HL-60 (cell line): ENCODE results near the gene DOCK10.

ENCODE experiments used
- DNase-seq, 2 experiments: peaks; one replicate each; pipeline ENCODE4 v3.0.0-alpha.2; 2010 to 2020; ENCODE audit warnings: low read depth in 1 of 2, low spot score in 1 of 2
- H3K27ac ChIP-seq: fragments of 250-450 bp; sonication (Bioruptor Pico); replicated peaks from 2 replicates; pipeline ENCODE4 v1.5.1; 2020; ENCODE audit warnings: mild to moderate bottlenecking, moderate library complexity
- H3K27me3 ChIP-seq: fragments of 250-450 bp; sonication (Bioruptor Pico); 2 replicates; pipeline ENCODE4 v1.5.1; 2021; ENCODE audit warnings: mild to moderate bottlenecking, moderate library complexity; ENCODE audit not compliant: insufficient read depth, poor library complexity, severe bottlenecking
- H3K4me3 ChIP-seq: replicated peaks from 2 replicates; pipeline ENCODE4 v1.5.1; 2011; ENCODE audit warnings: mild to moderate bottlenecking, control low read depth, low read length; ENCODE audit not compliant: insufficient read depth
- CTCF ChIP-seq: IDR thresholded peaks from one replicate; pipeline ENCODE4 v1.5.1; 2011; ENCODE audit warnings: low read length, control low read depth, inconsistent platforms; ENCODE audit not compliant: insufficient read depth
- GABPA ChIP-seq: IDR thresholded peaks from 2 replicates; pipeline ENCODE4 v1.6.1; 2012; ENCODE audit warnings: low read depth
- POLR2AphosphoS5 ChIP-seq: IDR thresholded peaks from 2 replicates; pipeline ENCODE4 v1.6.1; 2012; ENCODE audit warnings: low read depth
- REST ChIP-seq: IDR thresholded peaks from 2 replicates; pipeline ENCODE4 v1.6.1; 2012; ENCODE audit warnings: low read depth; ENCODE audit not compliant: insufficient replicate concordance
- SPI1 ChIP-seq: IDR thresholded peaks from 2 replicates; pipeline ENCODE4 v1.6.1; 2012; ENCODE audit warnings: low read depth, mild to moderate bottlenecking, borderline replicate concordance

The DOCK10 gene

GRCh38 chr2:224831530-224831929 is 210.7 kb downstream of the DOCK10 start:
- H3K4me3 ChIP-seq, result no peak overlapping the region
- TF ChIP-seq REST (no peak), CTCF (no peak), POLR2AphosphoS5 (no peak), SPI1 (no peak), GABPA (no peak)
- H3K27me3 ChIP-seq, result no peaks in the 10 kb centered on the region
- no peak overlapping the region for H3K27ac ChIP-seq
- no peak for DNase-seq

GRCh38 chr2:224820283-224820991 is 221.8 kb downstream of the DOCK10 start:
- Histone ChIP-seq H3K4me3 (no peak overlapping the region), H3K27me3 (no peaks in the 10 kb centered on the region), H3K27ac (no peak overlapping the region)
- no peak for DNase-seq
- TF ChIP-seq REST, result no peak
- TF ChIP-seq POLR2AphosphoS5, result no peak
- no peak for TF ChIP-seq GABPA

- Histone ChIP-seq H3K4me3 (no peak overlapping the region), H3K27ac (no peak overlapping the region), H3K27me3 (no peaks in the 10 kb centered on the region)
- DNase-seq, result no peak
- TF ChIP-seq REST (no peak), GABPA (no peak), CTCF (no peak), POLR2AphosphoS5 (no peak), SPI1 (no peak)
Observed at GRCh38 chr2:224819075-224819474, 223.2 kb downstream of the DOCK10 start.
